Glomerular endothelial cell (primary cell): ENCODE measurements around the gene PPP6R2. TPM values are rescaled to one million over a fixed set of nuclear protein-coding genes. Genes with fewer than 3 reads are reported as not detected.
A peak's percentile ranks its signal among the peaks of the same experiment; 100 is the strongest.

Source experiments
- DNase-seq: peaks from one replicate; pipeline ENCODE4 v3.0.0-alpha.2; 2011; ENCODE audit warnings: low read depth, low spot score; ENCODE audit errors: extremely low read depth
- total RNA-seq: library from RNA; depleted of rRNA; stranded (reverse); fragments of >200 nt; gene quantifications from 2 replicates; pipeline ENCODE4 v1.2.3, GENCODE V29; 2015

PPP6R2 gene
- total RNA-seq, 1 donor from 2014 or later, result 67.4 TPM

- DNase-seq, result no peak
These were observed 121.3 kb downstream of the PPP6R2 start for GRCh38 chr22:50464451-50464850.

- no peak for DNase-seq
These were observed 122.2 kb downstream of the PPP6R2 start for GRCh38 chr22:50465066-50465930.

GRCh38 chr22:50467341-50467740 is 124.2 kb downstream of the PPP6R2 start:
- DNase-seq, result no peak

GRCh38 chr22:50467773-50468440 is 124.8 kb downstream of the PPP6R2 start:
- no peak for DNase-seq

GRCh38 chr22:50468626-50469025 is 125.5 kb downstream of the PPP6R2 start:
- no peak for DNase-seq

- DNase-seq, result no peak
These were observed 126.5 kb downstream of the PPP6R2 start for GRCh38 chr22:50469377-50470305.

- no peak for DNase-seq
These were observed 127.4 kb downstream of the PPP6R2 start for GRCh38 chr22:50470491-50470890.

GRCh38 chr22:50471197-50471847 is 128.2 kb downstream of the PPP6R2 start:
- no peak for DNase-seq

GRCh38 chr22:50471962-50472361 is 128.8 kb downstream of the PPP6R2 start:
- DNase-seq, result no peak

- DNase-seq, result no peak
These were observed 130.0 kb downstream of the PPP6R2 start for GRCh38 chr22:50473088-50473487.

GRCh38 chr22:50473855-50474671 is 130.9 kb downstream of the PPP6R2 start:
- no peak for DNase-seq

- peak; percentile 10 for DNase-seq
These were observed 131.9 kb downstream of the PPP6R2 start, which contains the start of gene SBF1 for GRCh38 chr22:50474710-50475651. SBF1 (minus strand) TSS chr22:50475035; CDS start chr22:50474840, 195 bp downstream.

GRCh38 chr22:50475652-50476002 is 132.5 kb downstream of the PPP6R2 start:
- DNase-seq, result no peak

GRCh38 chr22:50476868-50477267 is 133.7 kb downstream of the PPP6R2 start:
- no peak for DNase-seq

GRCh38 chr22:50477923-50478322 is 134.8 kb downstream of the PPP6R2 start:
- no peak for DNase-seq

GRCh38 chr22:50479721-50480120 is 136.6 kb downstream of the PPP6R2 start:
- DNase-seq, result no peak

- no peak for DNase-seq
These were observed 137.9 kb downstream of the PPP6R2 start for GRCh38 chr22:50481045-50481439.

GRCh38 chr22:50481440-50482106 is 138.4 kb downstream of the PPP6R2 start, which contains the start of gene ADM2:
ADM2 (plus strand) TSS chr22:50481543; CDS start chr22:50481848, 305 bp downstream.
- no peak for DNase-seq
